ENCODE results near the gene ADAMTS2. TPM values are rescaled to one million over a fixed set of nuclear protein-coding genes. Genes with fewer than 3 reads are reported as not detected.

Gene ADAMTS2
- total and polyA plus RNA-seq, 2 of the 8 experiments (the other 6 are each of a cell fraction or from before 2014, with no cell fraction given) = 6.6 to 7.3 TPM

DNA sequence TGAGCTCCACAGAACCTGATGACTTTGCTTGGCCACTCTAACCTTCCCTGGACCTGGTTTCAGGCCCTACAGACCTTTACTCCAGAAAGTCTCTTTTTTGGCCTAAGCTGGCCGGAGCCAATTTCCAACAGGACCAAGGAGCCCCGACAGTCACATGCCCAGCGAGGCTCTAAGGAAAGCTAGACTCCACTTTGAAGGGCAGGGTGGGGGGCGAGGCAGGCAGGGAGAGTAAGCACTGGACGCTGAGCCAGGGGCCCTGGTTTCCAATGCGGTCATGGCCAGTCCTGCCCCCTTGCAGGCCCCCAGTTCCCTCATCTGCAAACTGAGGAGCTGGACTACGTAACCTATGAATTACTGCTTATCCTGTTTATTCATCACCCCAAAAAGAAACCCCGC lies 65.2 kb downstream of the ADAMTS2 start:
- DNase-seq (ENCODE audit: low read depth in 1 of 2, low spot score in 2 of 2) (no peak), FAIRE-seq (no peak)
- no peak overlapping the region for H2AFZ ChIP-seq (ENCODE audit: low read length)
- no peaks in the 10 kb centered on the region for H3K79me1 ChIP-seq (ENCODE audit: low read depth, low read length)
- no peak overlapping the region for H3K23ac ChIP-seq (ENCODE audit: insufficient read length)
- H2BK20ac ChIP-seq (ENCODE audit: low read length) = no peak overlapping the region
- no peak overlapping the region for H2BK12ac ChIP-seq (ENCODE audit: low read depth, low read length)
- H3K27me3 ChIP-seq (replicated peaks in 1 of 4; ENCODE audit: control insufficient read depth in 3 of 4, extremely low read depth in 1 of 4, insufficient read depth in 3 of 4, low read length in 3 of 4) = no peaks in the 10 kb centered on the region
- H3K4me2 ChIP-seq (ENCODE audit: insufficient read depth in 1 of 2, low read depth in 2 of 2, low read length in 2 of 2) = no peak overlapping the region
- H3K4ac ChIP-seq (replicated peaks; ENCODE audit: insufficient read length, low read depth, low read length) = no peak overlapping the region
- H3K18ac ChIP-seq (ENCODE audit: extremely low read depth, low read length) = no peak overlapping the region
- 91% methylated on average over 8 of the region's 8 CpGs; no CpG with 5 or more reads in 1 of the 2 experiments for WGBS, 2 experiments (ENCODE audit: extremely low coverage in 1 of 2, insufficient coverage in 1 of 2, insufficient read length in 1 of 2, insufficient replicate concordance in 2 of 2, low coverage in 1 of 2, low lambda C conversion rate in 2 of 2, missing lambda C conversion rate in 1 of 2)
- H3K79me2 ChIP-seq (ENCODE audit: control insufficient read depth in 1 of 2, insufficient read depth in 2 of 2, low read length in 2 of 2) = no peaks in the 10 kb centered on the region
- no peak overlapping the region for H4K91ac ChIP-seq (replicated peaks; ENCODE audit: insufficient read length, low read length)
- H3K23me2 ChIP-seq (ENCODE audit: low read depth, low read length) = no peaks in the 10 kb centered on the region
- no peak overlapping the region for H3K9ac ChIP-seq (replicated peaks in 1 of 4; ENCODE audit: extremely low read depth in 1 of 4, low read depth in 3 of 4, low read length in 3 of 4)
- H3K36me3 ChIP-seq (ENCODE audit: control insufficient read depth in 2 of 4, insufficient read depth in 4 of 4, low read length in 3 of 4) = no peaks in the 10 kb centered on the region
- no peaks in the 10 kb centered on the region for H3K4me1 ChIP-seq (replicated peaks in 1 of 4; ENCODE audit: control insufficient read depth in 3 of 4, insufficient read depth in 4 of 4, low read length in 3 of 4)
- H3K9me3 ChIP-seq (ENCODE audit: insufficient read depth in 2 of 2, low read depth in 1 of 2, low read length in 1 of 2) = no peaks in the 10 kb centered on the region; a peak in 1 of 4 replicates
- no peak overlapping the region for H4K8ac ChIP-seq (ENCODE audit: extremely low read depth, insufficient read depth, low read length)
- no peak overlapping the region for H3K4me3 ChIP-seq (ENCODE audit: extremely low read depth in 1 of 4, insufficient read depth in 2 of 4, low read depth in 3 of 4, low read length in 4 of 4)
- no peak overlapping the region for H2BK5ac ChIP-seq (ENCODE audit: low read depth, low read length)
- H2BK120ac ChIP-seq (replicated peaks; ENCODE audit: low read depth, low read length) = no peak overlapping the region
- no peak overlapping the region for H4K5ac ChIP-seq (ENCODE audit: insufficient read length, low read depth, low read length)
- ChIA-PET CTCF (ENCODE audit: partially characterized antibody) (interaction anchor here (0.6 to 2.0 kb wide), 9 partner anchors 14 to 799 kb away, joined by 3 to 10 read pairs (median 3); no protein-coding TSS in a partner anchor), POLR2A (ENCODE audit: partially characterized antibody) (no interaction called here)
- H2AK5ac ChIP-seq (ENCODE audit: low read depth, low read length) = no peak overlapping the region
- H3K56ac ChIP-seq (replicated peaks; ENCODE audit: insufficient read length, low read depth, low read length) = no peak overlapping the region
- H3K14ac ChIP-seq (ENCODE audit: insufficient read length) = no peak overlapping the region
- no peak overlapping the region for H3K27ac ChIP-seq (ENCODE audit: low read depth, low read length)
- H2BK15ac ChIP-seq (ENCODE audit: low read length) = no peak overlapping the region
- H4K20me1 ChIP-seq (replicated peaks in 1 of 2; ENCODE audit: control insufficient read depth in 1 of 2, insufficient read depth in 2 of 2, low read length in 2 of 2) = peaks cover 0 to 4% of the 10 kb centered on the region in 2 experiments
- TF ChIP-seq, protein P1, sequence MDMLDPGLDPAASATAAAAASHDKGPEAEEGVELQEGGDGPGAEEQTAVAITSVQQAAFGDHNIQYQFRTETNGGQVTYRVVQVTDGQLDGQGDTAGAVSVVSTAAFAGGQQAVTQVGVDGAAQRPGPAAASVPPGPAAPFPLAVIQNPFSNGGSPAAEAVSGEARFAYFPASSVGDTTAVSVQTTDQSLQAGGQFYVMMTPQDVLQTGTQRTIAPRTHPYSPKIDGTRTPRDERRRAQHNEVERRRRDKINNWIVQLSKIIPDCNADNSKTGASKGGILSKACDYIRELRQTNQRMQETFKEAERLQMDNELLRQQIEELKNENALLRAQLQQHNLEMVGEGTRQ (IDR thresholded peaks at IDR 0.05; ENCODE audit: low read length) = no peak
- TF ChIP-seq BRCA1 (IDR thresholded peaks at IDR 0.05; ENCODE audit: low read depth, low read length) = no peak
- TF ChIP-seq KDM5A (IDR thresholded peaks at IDR 0.05; ENCODE audit: low read length) = no peak
- TF ChIP-seq SUZ12 (IDR thresholded peaks at IDR 0.05; ENCODE audit: low read length) = no peak
- TF ChIP-seq, protein P2, sequence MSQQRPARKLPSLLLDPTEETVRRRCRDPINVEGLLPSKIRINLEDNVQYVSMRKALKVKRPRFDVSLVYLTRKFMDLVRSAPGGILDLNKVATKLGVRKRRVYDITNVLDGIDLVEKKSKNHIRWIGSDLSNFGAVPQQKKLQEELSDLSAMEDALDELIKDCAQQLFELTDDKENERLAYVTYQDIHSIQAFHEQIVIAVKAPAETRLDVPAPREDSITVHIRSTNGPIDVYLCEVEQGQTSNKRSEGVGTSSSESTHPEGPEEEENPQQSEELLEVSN (IDR thresholded peaks at IDR 0.05) = no peak
- TF ChIP-seq SP4 (IDR thresholded peaks at IDR 0.05; ENCODE audit: low read length) = no peak
- no peak for TF ChIP-seq RBBP5 (IDR thresholded peaks at IDR 0.05; ENCODE audit: borderline replicate concordance, low read depth, low read length)
- no peak for TF ChIP-seq GTF2F1 (IDR thresholded peaks at IDR 0.05; ENCODE audit: borderline replicate concordance, low read depth, low read length)
- TF ChIP-seq HDAC6 (IDR thresholded peaks at IDR 0.05; ENCODE audit: low read depth, low read length) = no peak
- no peak for TF ChIP-seq CTBP2 (IDR thresholded peaks at IDR 0.05; ENCODE audit: borderline replicate concordance, insufficient read depth, insufficient read length, low read length)
